GM18868 (cell line): ENCODE measurements around the gene ASB15.
A peak's percentile ranks its signal among the peaks of the same experiment; 100 is the strongest.

ENCODE experiments used
- ATAC-seq: cut with Tn5 transposase; IDR thresholded peaks from one replicate; pipeline ENCODE4 v1.9.1; 2021; ENCODE audit warnings: mild to moderate bottlenecking, moderate library complexity; ENCODE audit not compliant: unreplicated experiment

ASB15 gene

GRCh38 chr7:123661765-123662164 lies 60.1 kb downstream of the ASB15 start:
- no peak for ATAC-seq

- ATAC-seq: no peak
Observed at GRCh38 chr7:123662293-123662692, 60.7 kb downstream of the ASB15 start.

GRCh38 chr7:123662755-123663154 lies 61.1 kb downstream of the ASB15 start:
- ATAC-seq: no peak

- ATAC-seq: no peak
Observed at GRCh38 chr7:123663200-123663599, 61.6 kb downstream of the ASB15 start.

- ATAC-seq: no peak
Observed at GRCh38 chr7:123665157-123665556, 63.5 kb downstream of the ASB15 start.

GRCh38 chr7:123665896-123666295 lies 64.3 kb downstream of the ASB15 start:
- no peak for ATAC-seq

GRCh38 chr7:123666492-123666891 lies 64.9 kb downstream of the ASB15 start:
- no peak for ATAC-seq

- no peak for ATAC-seq
Observed at GRCh38 chr7:123669485-123669884, 67.9 kb downstream of the ASB15 start.

GRCh38 chr7:123673137-123673732 lies 71.6 kb downstream of the ASB15 start:
- ATAC-seq: no peak

GRCh38 chr7:123673752-123674398 lies 72.3 kb downstream of the ASB15 start:
- ATAC-seq: no peak

GRCh38 chr7:123674399-123675180 lies 73.0 kb downstream of the ASB15 start:
- no peak for ATAC-seq

- no peak for ATAC-seq
Observed at GRCh38 chr7:123675181-123675473, 73.5 kb downstream of the ASB15 start.

- ATAC-seq: no peak
Observed at GRCh38 chr7:123677061-123677715, 75.6 kb downstream of the ASB15 start.

GRCh38 chr7:123679614-123680013 lies 78.0 kb downstream of the ASB15 start:
- no peak for ATAC-seq

GRCh38 chr7:123680580-123680979 lies 79.0 kb downstream of the ASB15 start:
- no peak for ATAC-seq

GRCh38 chr7:123681561-123681960 lies 79.9 kb downstream of the ASB15 start:
- no peak for ATAC-seq

GRCh38 chr7:123682690-123683089 lies 81.1 kb downstream of the ASB15 start:
- peak; percentile 74 for ATAC-seq

GRCh38 chr7:123687161-123687560 lies 85.5 kb downstream of the ASB15 start:
- no peak for ATAC-seq

- no peak for ATAC-seq
Observed at GRCh38 chr7:123687727-123688126, 86.1 kb downstream of the ASB15 start.
